IMR-90 (cell line): ENCODE results near the gene DAPL1. TPM values are rescaled to one million over a fixed set of nuclear protein-coding genes. Genes with fewer than 3 reads are reported as not detected.

Experiments
- ATAC-seq: fragments of 200-7000 bp; cut with Tn5 transposase; 2 replicates; pipeline ENCODE4 v1.9.1; 2020; ENCODE audit warnings: low read depth, mild to moderate bottlenecking, moderate library complexity
- BruUV-seq: library from RNA; stranded (reverse); fragments of 400-500 nt; replicated peaks from 2 replicates; lab custom pipeline; 2021; lab: Mats Ljungman, UMichigan
- CTCF ChIA-PET: fragments of 300-600 bp; formaldehyde crosslinking; extraction: SDS; loops from one replicate; lab custom pipeline; 2021; ENCODE audit warnings: antibody characterized with exemption; lab: Yijun Ruan, JAX
- POLR2A ChIA-PET: fragments of 300-600 bp; sonication (Branson Sonifier 250); formaldehyde crosslinking; loops from one replicate; lab custom pipeline; 2022; ENCODE audit warnings: antibody characterized with exemption; ENCODE audit not compliant: unreplicated experiment; lab: Charles Lee
- DNase-seq: peaks from one replicate; pipeline ENCODE4 v3.0.0; 2013
- H2AFZ ChIP-seq: replicated peaks from 2 replicates; pipeline ENCODE3; 2013; ENCODE audit warnings: low read length, mild to moderate bottlenecking; ENCODE audit not compliant: poor library complexity
- H2AK5ac ChIP-seq: 2 replicates; pipeline ENCODE4 v1.6.1; 2013; ENCODE audit warnings: low read depth, low read length, inconsistent platforms
- H2AK9ac ChIP-seq: replicated peaks from 2 replicates; pipeline ENCODE3; 2013; ENCODE audit warnings: mild to moderate bottlenecking, low read depth, low read length, moderate library complexity; ENCODE audit not compliant: poor library complexity
- H2BK120ac ChIP-seq: 2 replicates; pipeline ENCODE4 v1.6.1; 2013; ENCODE audit warnings: low read depth, low read length, inconsistent platforms
- H2BK15ac ChIP-seq: 3 replicates; pipeline ENCODE4 v1.6.1; 2013; ENCODE audit warnings: low read depth, low read length, inconsistent platforms
- H2BK20ac ChIP-seq: 2 replicates; pipeline ENCODE4 v1.6.1; 2013; ENCODE audit warnings: low read depth, mild to moderate bottlenecking, inconsistent platforms, low read length, moderate library complexity
- H2BK5ac ChIP-seq: 2 replicates; pipeline ENCODE4 v1.6.1; 2013; ENCODE audit warnings: mild to moderate bottlenecking, low read depth, low read length, inconsistent platforms; ENCODE audit not compliant: poor library complexity, severe bottlenecking
- H3K14ac ChIP-seq: replicated peaks from 2 replicates; pipeline ENCODE4 v1.6.1; 2013; ENCODE audit warnings: low read depth, low read length, inconsistent platforms
- H3K18ac ChIP-seq: 2 replicates; pipeline ENCODE4 v1.6.1; 2013; ENCODE audit warnings: low read depth, low read length, control low read depth
- H3K23ac ChIP-seq: 2 replicates; pipeline ENCODE4 v1.6.1; 2013; ENCODE audit warnings: low read depth, low read length, inconsistent platforms
- H3K27ac ChIP-seq: 2 replicates; pipeline ENCODE4 v1.5.1; 2013; ENCODE audit warnings: mild to moderate bottlenecking, control low read depth, low read length; ENCODE audit not compliant: insufficient read depth
- H3K27me3 ChIP-seq: 2 replicates; pipeline ENCODE4 v1.6.1; 2013; ENCODE audit warnings: low read length; ENCODE audit not compliant: control insufficient read depth, insufficient read depth
- H3K36me3 ChIP-seq: 2 replicates; pipeline ENCODE4 v1.6.1; 2013; ENCODE audit warnings: low read length, mixed read lengths; ENCODE audit not compliant: control insufficient read depth, insufficient read depth
- H3K4ac ChIP-seq: 2 replicates; pipeline ENCODE4 v1.6.1; 2013; ENCODE audit warnings: low read depth, low read length, inconsistent platforms
- H3K4me1 ChIP-seq: 2 replicates; pipeline ENCODE4 v1.6.1; 2013; ENCODE audit warnings: low read length, mixed read lengths; ENCODE audit not compliant: control insufficient read depth, insufficient read depth
- H3K4me2 ChIP-seq: 2 replicates; pipeline ENCODE4 v1.6.1; 2013; ENCODE audit warnings: low read depth, mild to moderate bottlenecking, control low read depth, low read length, moderate library complexity
- H3K4me3 ChIP-seq: 2 replicates; pipeline ENCODE4 v1.5.1; 2013; ENCODE audit warnings: low read depth, mild to moderate bottlenecking, control low read depth, low read length, moderate library complexity; ENCODE audit not compliant: insufficient read depth
- H3K56ac ChIP-seq: 2 replicates; pipeline ENCODE4 v1.6.1; 2013; ENCODE audit warnings: low read length, inconsistent platforms; ENCODE audit not compliant: insufficient read depth; ENCODE audit errors: extremely low read depth
- H3K79me1 ChIP-seq, 2 experiments: 2 replicates each; pipeline ENCODE4 v1.6.1; 2013; ENCODE audit warnings: low read length in 2 of 2, inconsistent platforms in 1 of 2, low read depth in 1 of 2
- H3K9ac ChIP-seq: 2 replicates; pipeline ENCODE4 v1.6.1; 2013; ENCODE audit warnings: low read depth, low read length, control low read depth
- H3K9me1 ChIP-seq: 2 replicates; pipeline ENCODE4 v1.6.1; 2013; ENCODE audit warnings: low read length, inconsistent platforms; ENCODE audit not compliant: insufficient read depth
- H3K9me3 ChIP-seq: 2 replicates; pipeline ENCODE4 v1.6.1; 2013; ENCODE audit warnings: low read length; ENCODE audit not compliant: control insufficient read depth, insufficient read depth
- H4K20me1 ChIP-seq: 2 replicates; pipeline ENCODE4 v1.6.1; 2013; ENCODE audit warnings: low read length, inconsistent platforms; ENCODE audit not compliant: insufficient read depth
- H4K5ac ChIP-seq: 2 replicates; pipeline ENCODE4 v1.6.1; 2013; ENCODE audit warnings: mild to moderate bottlenecking, low read depth, low read length, control low read depth
- H4K8ac ChIP-seq, 2 experiments: 2 replicates each; pipeline ENCODE4 v1.6.1; 2013; ENCODE audit warnings: low read depth in 2 of 2, low read length in 2 of 2, control low read depth in 1 of 2, inconsistent platforms in 1 of 2
- H4K91ac ChIP-seq: 2 replicates; pipeline ENCODE4 v1.6.1; 2013; ENCODE audit warnings: low read depth, low read length, inconsistent platforms; ENCODE audit not compliant: insufficient read depth
- BHLHE40 ChIP-seq: fragments of 150-350 bp; IDR thresholded peaks from 2 replicates; pipeline ENCODE4 v1.6.1; 2016; ENCODE audit warnings: mild to moderate bottlenecking, low read depth, low read length
- CEBPB ChIP-seq: IDR thresholded peaks from 2 replicates; pipeline ENCODE4 v1.6.1; 2012; ENCODE audit warnings: low read depth, low read length, improper control_type of control experiment
- CHD1 ChIP-seq: IDR thresholded peaks from 2 replicates; pipeline ENCODE4 v1.6.1; 2012; ENCODE audit warnings: low read depth, low read length, improper control_type of control experiment
- CTCF ChIP-seq: conservative IDR thresholded peaks from 2 replicates; pipeline ENCODE4 v1.5.1; 2012; ENCODE audit warnings: mild to moderate bottlenecking, low read depth, low read length, improper control_type of control experiment
- ELK1 ChIP-seq: fragments of 150-350 bp; IDR thresholded peaks from 2 replicates; pipeline ENCODE4 v1.6.1; 2016; ENCODE audit warnings: low read depth, mild to moderate bottlenecking, low read length, moderate library complexity, borderline replicate concordance
- FOS ChIP-seq: fragments of 150-350 bp; IDR thresholded peaks from 2 replicates; pipeline ENCODE4 v1.6.1; 2016; ENCODE audit warnings: low read depth, low read length
- MAFK ChIP-seq: IDR thresholded peaks from 2 replicates; pipeline ENCODE4 v1.6.1; 2012; ENCODE audit warnings: low read depth, low read length, improper control_type of control experiment
- MAZ ChIP-seq: IDR thresholded peaks from 2 replicates; pipeline ENCODE4 v1.6.1; 2012; ENCODE audit warnings: low read depth, mild to moderate bottlenecking, low read length, improper control_type of control experiment, moderate library complexity, borderline replicate concordance
- MXI1 ChIP-seq: IDR thresholded peaks from 2 replicates; pipeline ENCODE4 v1.6.1; 2012; ENCODE audit warnings: low read depth, mild to moderate bottlenecking, low read length, moderate library complexity, borderline replicate concordance
- NFE2L2 ChIP-seq: fragments of 150-350 bp; IDR thresholded peaks from 2 replicates; pipeline ENCODE4 v1.6.1; 2016; ENCODE audit warnings: low read depth, mild to moderate bottlenecking, low read length
- POLR2A ChIP-seq: IDR thresholded peaks from 2 replicates; pipeline ENCODE4 v1.6.1; 2012; ENCODE audit warnings: mild to moderate bottlenecking, low read depth, low read length
- RAD21 ChIP-seq: IDR thresholded peaks from 2 replicates; pipeline ENCODE4 v1.6.1; 2012; ENCODE audit warnings: low read length, improper control_type of control experiment
- RCOR1 ChIP-seq: IDR thresholded peaks from 2 replicates; pipeline ENCODE4 v1.6.1; 2012; ENCODE audit warnings: mild to moderate bottlenecking, low read length, improper control_type of control experiment; ENCODE audit not compliant: insufficient replicate concordance
- RFX5 ChIP-seq: IDR thresholded peaks from 2 replicates; pipeline ENCODE4 v1.8.0; 2012; ENCODE audit warnings: low read depth, mild to moderate bottlenecking, low read length, moderate library complexity
- SMC3 ChIP-seq: fragments of 150-350 bp; IDR thresholded peaks from 2 replicates; pipeline ENCODE4 v1.6.1; 2016; ENCODE audit warnings: low read depth, mild to moderate bottlenecking, antibody characterized with exemption, low read length, moderate library complexity
- USF2 ChIP-seq: fragments of 150-350 bp; IDR thresholded peaks from 2 replicates; pipeline ENCODE4 v1.6.1; 2017; ENCODE audit warnings: mild to moderate bottlenecking, antibody characterized with exemption, low read length, low read depth
- WGBS, 2 experiments: methylation state at CpG; one replicate each; pipeline versions ENCODE4 v1.1.5 to v1.1.7; 2013; ENCODE audit warnings: missing lambda C conversion rate in 2 of 2; ENCODE audit not compliant: insufficient read length in 1 of 2; ENCODE audit errors: extremely low coverage in 2 of 2; 5-methylcytosine and 5-hydroxymethylcytosine counted together
- dilution Hi-C: fragments of 300-500 bp; cut with HindIII; formaldehyde crosslinking; loops from one replicate; pipeline ENCODE4 v1.14.3; 2018; ENCODE audit warnings: low sequenced_read_pairs; ENCODE audit not compliant: unreplicated experiment
- in situ Hi-C: fragments of 300-500 bp; cut with MboI; formaldehyde crosslinking; loops from 3 replicates; pipeline ENCODE4 v1.14.3; 2019; ENCODE audit warnings: low sequenced_read_pairs, inconsistent platforms, mixed read lengths
- intact Hi-C: fragments of 100-400 bp; cut with micrococcal nuclease; formaldehyde crosslinking; loops from 2 replicates; pipeline ENCODE4 v1.10.0; 2022
- polyA plus RNA-seq, 3 experiments: library from polyadenylated mRNA; depleted of rRNA; stranded (reverse); fragments of >200 nt; gene quantifications; 2 replicates each; pipeline ENCODE4 v1.2.3, GENCODE V29; 2012; ENCODE audit warnings: low replicate concordance in 1 of 3
- total RNA-seq: library from RNA; depleted of rRNA; stranded (reverse); fragments of >200 nt; gene quantifications from 2 replicates; pipeline ENCODE4 v1.2.3, GENCODE V29; 2012

The DAPL1 gene
- total and polyA plus RNA-seq, 2 of the 4 experiments (the other 2 are of a cell fraction), result not detected

GRCh38 chr2:158783923-158784322, 11.2 kb upstream of the DAPL1 start:
- Histone ChIP-seq H3K23ac (no peak overlapping the region), H3K9me3 (no peaks in the 10 kb centered on the region), H2BK120ac (no peak overlapping the region), H2AK9ac (no peak overlapping the region), H3K79me1 (no peaks in the 10 kb centered on the region), H3K18ac (no peak overlapping the region), H3K4me2 (no peak overlapping the region), H3K4ac (no peak overlapping the region), H2BK5ac (no peak overlapping the region), H4K5ac (no peak overlapping the region), H4K91ac (no peak overlapping the region), H2AK5ac (no peak overlapping the region), H3K9me1 (no peaks in the 10 kb centered on the region), H3K14ac (no peak overlapping the region), H3K27me3 (no peaks in the 10 kb centered on the region), H3K9ac (no peak overlapping the region), H3K27ac (no peak overlapping the region), H3K56ac (no peak overlapping the region), H2BK20ac (no peak overlapping the region), H3K36me3 (no peaks in the 10 kb centered on the region), H2AFZ (no peak overlapping the region), H3K4me3 (no peak overlapping the region), H4K20me1 (no peaks in the 10 kb centered on the region), H3K4me1 (no peaks in the 10 kb centered on the region), H4K8ac (no peak overlapping the region), H2BK15ac (no peak overlapping the region)
- dilution Hi-C loops (no loop called here), intact Hi-C loops (no loop called here), in situ Hi-C loops (no loop called here)
- no peak for ATAC-seq
- no TSS peak for BruUV-seq
- ChIA-PET POLR2A (no interaction called here), CTCF (no interaction called here)
- no peak for TF ChIP-seq NFE2L2
- no peak for TF ChIP-seq CEBPB
- TF ChIP-seq FOS, result no peak
- no peak for TF ChIP-seq RFX5
- TF ChIP-seq MAZ, result no peak
- no peak for TF ChIP-seq BHLHE40
- no peak for TF ChIP-seq MXI1
- no peak for TF ChIP-seq ELK1
- TF ChIP-seq USF2, result no peak
- TF ChIP-seq MAFK, result no peak
- TF ChIP-seq POLR2A, result no peak
- no peak for TF ChIP-seq RCOR1
- no peak for TF ChIP-seq RAD21
- TF ChIP-seq CTCF, result no peak
- no peak for TF ChIP-seq SMC3
- no peak for TF ChIP-seq CHD1
- WGBS, 2 experiments, result no CpG with 5 or more reads among the region's 2 CpGs
- no peak for DNase-seq
